ENCODE results near the gene MXD4. TPM values are rescaled to one million over a fixed set of nuclear protein-coding genes. Genes with fewer than 3 reads are reported as not detected.

MXD4 gene
- total RNA-seq, 1 donor, result 56.8 TPM

DNA sequence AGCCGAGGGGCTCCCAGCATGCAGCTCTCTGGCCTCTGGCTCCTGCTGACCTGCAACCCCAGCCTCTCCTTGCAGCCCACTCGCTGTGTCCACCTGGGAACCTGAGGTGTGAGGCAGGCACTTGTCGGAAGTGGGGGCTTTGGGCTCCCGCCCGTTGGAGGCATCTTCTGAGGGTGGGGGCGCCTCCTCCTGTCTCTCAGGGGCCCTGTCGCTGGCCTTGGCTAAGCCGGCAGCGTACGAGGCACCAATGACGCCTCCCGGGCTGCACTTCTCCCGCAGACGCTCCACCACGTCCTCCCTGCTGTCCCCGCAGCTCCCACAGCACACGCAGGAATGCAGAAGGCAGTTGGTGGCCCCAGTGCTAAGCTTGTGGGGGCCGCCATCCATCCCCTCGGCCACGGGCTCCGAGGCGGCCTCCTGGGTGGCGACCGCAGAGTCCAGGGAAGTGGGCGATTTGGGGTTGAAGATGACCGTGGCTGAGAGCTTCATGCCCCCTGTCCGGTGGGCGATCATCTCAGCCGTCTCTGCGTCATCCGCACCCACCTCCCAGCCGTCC, 42.5 kb upstream of the MXD4 start:
- no peak for DNase-seq (ENCODE audit: insufficient read length, low spot score, missing footprints)
- H3K4me3 ChIP-seq (ENCODE audit: insufficient read depth, low read length), result no peak overlapping the region
- H2AFZ ChIP-seq (ENCODE audit: low read length), result no peak overlapping the region
- no peaks in the 10 kb centered on the region for H3K27me3 ChIP-seq (ENCODE audit: insufficient read depth, low read length)
- TF ChIP-seq, protein P1, sequence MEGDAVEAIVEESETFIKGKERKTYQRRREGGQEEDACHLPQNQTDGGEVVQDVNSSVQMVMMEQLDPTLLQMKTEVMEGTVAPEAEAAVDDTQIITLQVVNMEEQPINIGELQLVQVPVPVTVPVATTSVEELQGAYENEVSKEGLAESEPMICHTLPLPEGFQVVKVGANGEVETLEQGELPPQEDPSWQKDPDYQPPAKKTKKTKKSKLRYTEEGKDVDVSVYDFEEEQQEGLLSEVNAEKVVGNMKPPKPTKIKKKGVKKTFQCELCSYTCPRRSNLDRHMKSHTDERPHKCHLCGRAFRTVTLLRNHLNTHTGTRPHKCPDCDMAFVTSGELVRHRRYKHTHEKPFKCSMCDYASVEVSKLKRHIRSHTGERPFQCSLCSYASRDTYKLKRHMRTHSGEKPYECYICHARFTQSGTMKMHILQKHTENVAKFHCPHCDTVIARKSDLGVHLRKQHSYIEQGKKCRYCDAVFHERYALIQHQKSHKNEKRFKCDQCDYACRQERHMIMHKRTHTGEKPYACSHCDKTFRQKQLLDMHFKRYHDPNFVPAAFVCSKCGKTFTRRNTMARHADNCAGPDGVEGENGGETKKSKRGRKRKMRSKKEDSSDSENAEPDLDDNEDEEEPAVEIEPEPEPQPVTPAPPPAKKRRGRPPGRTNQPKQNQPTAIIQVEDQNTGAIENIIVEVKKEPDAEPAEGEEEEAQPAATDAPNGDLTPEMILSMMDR (IDR thresholded peaks at IDR 0.05; ENCODE audit: extremely low read depth, low read depth, low read length), result no peak
- H4K20me1 ChIP-seq (ENCODE audit: insufficient read depth, low read length), result no peaks in the 10 kb centered on the region
- H3K36me3 ChIP-seq (ENCODE audit: insufficient read depth, low read length), result no peaks in the 10 kb centered on the region
- no peaks in the 10 kb centered on the region for H3K79me2 ChIP-seq (ENCODE audit: insufficient read depth, low read length)
- H3K4me1 ChIP-seq (ENCODE audit: insufficient read depth, low read length), result no peaks in the 10 kb centered on the region
- H3K27ac ChIP-seq (ENCODE audit: low read depth, low read length), result no peak overlapping the region
- H3K4me2 ChIP-seq (ENCODE audit: insufficient read depth, low read length), result no peak overlapping the region
- H3K9me3 ChIP-seq (ENCODE audit: low read depth, low read length), result no peaks in the 10 kb centered on the region

DNA sequence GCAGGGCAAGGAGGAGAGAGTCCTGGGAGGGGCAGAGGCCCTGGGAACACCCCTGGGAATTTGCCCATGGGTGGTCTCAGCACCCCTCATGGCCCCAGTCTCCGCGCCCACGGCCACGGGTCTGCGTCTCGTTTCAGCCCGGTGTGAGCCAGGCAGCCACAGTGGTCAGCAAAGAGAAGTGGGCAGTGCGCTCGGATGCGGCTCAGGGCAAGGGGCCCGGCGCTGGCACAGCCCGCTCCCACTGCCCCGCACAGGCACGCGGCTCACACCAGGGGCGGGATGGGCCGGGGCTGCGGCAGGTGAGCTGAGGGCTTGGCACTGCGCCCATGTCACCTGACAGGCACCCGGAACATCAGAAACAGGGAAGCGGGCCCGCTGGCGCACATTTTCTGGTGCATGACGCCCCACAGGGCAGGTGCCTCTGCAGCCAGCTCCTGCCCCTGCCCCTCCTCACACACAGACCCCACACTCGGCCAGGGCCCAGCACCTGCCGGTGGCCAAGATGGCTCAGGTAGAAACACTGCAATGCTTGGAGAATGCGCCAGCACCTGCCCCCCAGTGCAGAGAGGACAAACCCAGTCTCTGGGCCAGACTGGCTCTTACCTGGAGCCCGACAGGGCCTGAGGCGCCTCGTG, 41.9 kb upstream of the MXD4 start:
- no peak overlapping the region for H2AFZ ChIP-seq (ENCODE audit: low read length)
- no peaks in the 10 kb centered on the region for H3K27me3 ChIP-seq (ENCODE audit: insufficient read depth, low read length)
- TF ChIP-seq, protein P1 (IDR thresholded peaks at IDR 0.05; ENCODE audit: extremely low read depth, low read depth, low read length), result no peak
- H3K36me3 ChIP-seq (ENCODE audit: insufficient read depth, low read length), result no peaks in the 10 kb centered on the region
- H3K79me2 ChIP-seq (ENCODE audit: insufficient read depth, low read length), result no peaks in the 10 kb centered on the region
- H4K20me1 ChIP-seq (ENCODE audit: insufficient read depth, low read length), result no peaks in the 10 kb centered on the region
- no peak overlapping the region for H3K27ac ChIP-seq (ENCODE audit: low read depth, low read length)
- H3K4me1 ChIP-seq (ENCODE audit: insufficient read depth, low read length), result no peaks in the 10 kb centered on the region
- no peaks in the 10 kb centered on the region for H3K9me3 ChIP-seq (ENCODE audit: low read depth, low read length)
- DNase-seq (ENCODE audit: insufficient read length, low spot score, missing footprints), result peak; percentile 70
- H3K4me2 ChIP-seq (ENCODE audit: insufficient read depth, low read length), result no peak overlapping the region
- no peak overlapping the region for H3K4me3 ChIP-seq (ENCODE audit: insufficient read depth, low read length)

DNA sequence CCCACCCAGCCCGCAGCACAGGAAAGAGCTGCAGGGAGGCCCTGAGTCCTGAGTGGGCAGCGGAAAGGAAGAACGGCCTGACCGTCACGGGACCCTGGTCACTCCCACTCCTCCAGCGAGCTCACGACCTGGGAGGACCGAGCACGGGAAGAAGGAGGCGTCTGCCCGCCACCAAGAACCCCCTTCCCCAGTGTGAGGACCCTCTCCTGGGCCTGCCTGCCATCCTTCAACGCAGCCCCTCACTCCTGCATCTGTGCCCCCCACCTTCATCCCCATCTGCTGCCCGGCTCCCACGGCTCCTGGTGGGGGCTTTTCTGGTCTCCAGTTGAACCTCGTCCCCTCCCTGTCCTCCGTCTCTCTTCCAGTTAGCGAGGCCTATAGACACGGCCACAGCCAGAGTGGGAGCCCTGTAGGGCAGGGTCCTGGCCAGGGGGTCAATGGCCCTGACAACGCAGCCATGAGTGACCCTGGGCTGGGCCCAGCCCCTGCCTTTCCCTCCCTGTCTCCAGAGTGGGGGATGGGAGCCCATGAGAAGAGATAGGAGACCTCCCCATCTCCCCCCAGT, 41.3 kb upstream of the MXD4 start:
- no peaks in the 10 kb centered on the region for H3K36me3 ChIP-seq (ENCODE audit: insufficient read depth, low read length)
- peak; percentile 63 for DNase-seq (ENCODE audit: insufficient read length, low spot score, missing footprints)
- no peaks in the 10 kb centered on the region for H3K27me3 ChIP-seq (ENCODE audit: insufficient read depth, low read length)
- no peak overlapping the region for H3K27ac ChIP-seq (ENCODE audit: low read depth, low read length)
- no peaks in the 10 kb centered on the region for H4K20me1 ChIP-seq (ENCODE audit: insufficient read depth, low read length)
- H3K4me2 ChIP-seq (ENCODE audit: insufficient read depth, low read length), result no peak overlapping the region
- TF ChIP-seq, protein P1 (IDR thresholded peaks at IDR 0.05; ENCODE audit: extremely low read depth, low read depth, low read length), result no peak
- no peaks in the 10 kb centered on the region for H3K4me1 ChIP-seq (ENCODE audit: insufficient read depth, low read length)
- no peaks in the 10 kb centered on the region for H3K79me2 ChIP-seq (ENCODE audit: insufficient read depth, low read length)
- H2AFZ ChIP-seq (ENCODE audit: low read length), result no peak overlapping the region
- no peak overlapping the region for H3K4me3 ChIP-seq (ENCODE audit: insufficient read depth, low read length)
- H3K9me3 ChIP-seq (ENCODE audit: low read depth, low read length), result no peaks in the 10 kb centered on the region

DNA sequence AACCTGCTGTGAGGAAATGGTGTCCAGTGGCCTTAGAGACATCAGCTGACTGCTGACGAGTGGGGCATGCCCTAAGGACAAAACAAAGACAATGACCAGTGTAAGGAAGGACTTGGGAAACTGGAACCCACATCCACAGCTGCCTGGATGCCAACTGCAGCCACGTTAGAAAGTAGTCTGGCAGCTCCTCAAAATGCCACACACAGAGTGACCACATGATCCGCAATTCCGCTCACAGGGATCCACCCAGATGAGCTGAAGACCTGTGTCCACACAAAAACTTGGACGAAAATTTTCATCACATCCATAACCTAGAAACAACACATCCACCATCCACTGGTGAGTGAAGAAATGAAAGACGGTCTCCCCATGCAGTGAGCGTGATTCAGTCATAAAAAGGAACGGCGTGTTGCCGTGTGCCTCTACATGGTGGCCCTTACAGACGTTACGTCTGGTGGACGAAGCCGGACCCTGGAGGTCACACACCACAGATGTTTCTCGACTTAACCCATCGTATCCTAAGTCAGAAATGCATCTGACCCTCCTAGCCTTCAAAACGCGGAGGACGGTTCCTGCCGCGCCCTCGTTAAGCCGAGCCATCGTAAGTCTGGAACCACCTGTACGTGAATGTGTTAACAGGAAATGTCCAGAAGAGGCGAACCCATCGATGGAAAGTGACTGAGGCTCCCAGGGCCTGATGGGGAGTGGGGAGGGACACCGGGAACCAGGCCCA, 40.6 kb upstream of the MXD4 start:
- no peaks in the 10 kb centered on the region for H4K20me1 ChIP-seq (ENCODE audit: insufficient read depth, low read length)
- H3K27ac ChIP-seq (ENCODE audit: low read depth, low read length), result no peak overlapping the region
- H3K4me3 ChIP-seq (ENCODE audit: insufficient read depth, low read length), result no peak overlapping the region
- H3K79me2 ChIP-seq (ENCODE audit: insufficient read depth, low read length), result no peaks in the 10 kb centered on the region
- no peaks in the 10 kb centered on the region for H3K36me3 ChIP-seq (ENCODE audit: insufficient read depth, low read length)
- H3K4me1 ChIP-seq (ENCODE audit: insufficient read depth, low read length), result no peaks in the 10 kb centered on the region
- no peaks in the 10 kb centered on the region for H3K27me3 ChIP-seq (ENCODE audit: insufficient read depth, low read length)
- no peaks in the 10 kb centered on the region for H3K9me3 ChIP-seq (ENCODE audit: low read depth, low read length)
- DNase-seq (ENCODE audit: insufficient read length, low spot score, missing footprints), result peak; percentile 75
- TF ChIP-seq, protein P1 (IDR thresholded peaks at IDR 0.05; ENCODE audit: extremely low read depth, low read depth, low read length), result no peak
- no peak overlapping the region for H3K4me2 ChIP-seq (ENCODE audit: insufficient read depth, low read length)
- no peak overlapping the region for H2AFZ ChIP-seq (ENCODE audit: low read length)

All from osteoblast (primary cell).